Heart left ventricle (tissue), 16 donors: ENCODE data around the gene LEFTY2. TPM values are rescaled to one million over a fixed set of nuclear protein-coding genes. Genes with fewer than 3 reads are reported as not detected.

Source experiments
- ATAC-seq, 4 donors: fragments of 200-7000 bp; cut with Tn5 transposase; one replicate each; pipeline ENCODE4 v1.9.1; 2020 to 2022; ENCODE audit warnings: moderate library complexity in 4 of 4, mild to moderate bottlenecking in 3 of 4, moderate number of reproducible peaks in 1 of 4
- DNase-seq, 5 donors: peaks; one replicate each; pipeline ENCODE4 v3.0.0-alpha.2; 2020
- H3K27ac ChIP-seq, 12 donors: fragments of 200-600 bp; sonication (generic) in 4 of 12; one replicate each; pipeline versions ENCODE4 v1.5.0 to v1.8.0; 2016 to 2022; ENCODE audit warnings: mild to moderate bottlenecking in 2 of 12
- H3K27me3 ChIP-seq, 9 donors: fragments of 200-600 bp; sonication (generic) in 2 of 9; one replicate each; pipeline versions ENCODE4 v1.5.1 to v1.8.0; 2016 to 2022; ENCODE audit warnings: mild to moderate bottlenecking in 3 of 9
- H3K36me3 ChIP-seq, 9 donors: fragments of 200-600 bp; sonication (generic) in 2 of 9; one replicate each; pipeline versions ENCODE4 v1.5.0 to v1.8.0; 2018 to 2022; ENCODE audit warnings: mild to moderate bottlenecking in 2 of 9
- H3K4me1 ChIP-seq, 12 donors: fragments of 200-600 bp; sonication (generic) in 4 of 12; one replicate each; pipeline versions ENCODE4 v1.5.0 to v1.8.0; 2016 to 2022; ENCODE audit warnings: mild to moderate bottlenecking in 3 of 12
- H3K4me3 ChIP-seq, 12 donors: fragments of 200-600 bp; sonication (generic) in 4 of 12; one replicate each; pipeline versions ENCODE4 v1.5.0 to v1.8.0; 2017 to 2022; ENCODE audit warnings: mild to moderate bottlenecking in 9 of 12, moderate library complexity in 4 of 12
- H3K9me3 ChIP-seq, 12 donors: fragments of 200-600 bp; sonication (generic) in 4 of 12; one replicate each; pipeline versions ENCODE4 v1.5.0 to v1.8.0; 2016 to 2022; ENCODE audit warnings: mild to moderate bottlenecking in 1 of 12
- POLR2A ChIP-seq, 2 donors: fragments of 450-650 bp; IDR thresholded peaks; one replicate each; pipeline ENCODE4 v1.6.1; 2017; ENCODE audit warnings: antibody characterized with exemption in 2 of 2, mild to moderate bottlenecking in 2 of 2, moderate library complexity in 2 of 2
- WGBS, 4 donors: extraction: QIAGEN DNeasy Blood & Tissue Kit in 2 of 4; methylation state at CpG; one replicate each; pipeline versions ENCODE4 v1.1.5 to v1.1.7; 2013 to 2018; 5-methylcytosine and 5-hydroxymethylcytosine counted together
- intact Hi-C, 10 donors: fragments of 100-400 bp; cut with DNase I; formaldehyde crosslinking; loops; one replicate each; pipeline versions ENCODE4 v1.11.1 to v1.14.2; 2022
- polyA plus RNA-seq, 2 donors: library from polyadenylated mRNA; stranded (reverse); fragments of 200-250 nt; gene quantifications; one replicate each; pipeline ENCODE4 v1.2.3, GENCODE V29; 2013
- total RNA-seq, 9 donors: library from RNA; depleted of rRNA in 2 of 9; stranded (reverse); fragments of >200 nt in 2 of 9; fragmentation: NEBNext Ultra II Directional in 3 of 9; extraction: Animal tissue kit (Norgen Biotek cat#: 25700) in 3 of 9; gene quantifications; one replicate each; pipeline versions ENCODE4 v1.1.0 to v1.2.4, GENCODE V29; 2016 to 2023
- TF ChIP-seq, protein P1 (sequence below), 12 donors: fragments of 200-600 bp; sonication (generic) in 4 of 12; IDR thresholded peaks; one replicate each; pipeline versions ENCODE4 v1.5.0 to v1.8.0; 2018 to 2022; ENCODE audit warnings: antibody characterized with exemption in 12 of 12, mild to moderate bottlenecking in 5 of 12
- donor health status: ischemic (EF 13 %, LVEDD 7.1; RV severe dilation, severe dysfunction).
- donor health status: healthy with polysubstance abuse.
- donor health status: DM: no; HTN: yes; CAD: no.
- donor health status: DM: no; HTN: no; CAD: no.
- donor health status: ischemic (EF 25% LVEDD 6.9; RV normal size, moderate dysfunction).
- donor health status: ischemic (EF 25% LVEDD 5.7; RV mildly dilated, moderate dysfunction).
- donor health status: healthy.
- donor health status: DM: yes; HTN: yes; CAD: no.
- donor health status: ischemic (EF 35%, LVEDD 5.7; RV mildly dilated, moderate dysfunction).
- donor health status: nonischemic (EF 11% LVEDD 7.7; RV severe dilation, severe dysfunction).
- donor health status: DM: yes; HTN: yes; CAD: no.
- donor health status: PGD.
- donor health status: ischemic (EF 29% LVEDD 5.4; RV normal size, mild dysfunction).
- donor health status: nonischemic (EF 23%, LVEDD 6.1; RV moderate dilation, normal function).

The LEFTY2 gene
- total and polyA plus RNA-seq, 11 donors, result 0.11 to 1.8 (median 0.29) TPM; not detected in 1

DNA sequence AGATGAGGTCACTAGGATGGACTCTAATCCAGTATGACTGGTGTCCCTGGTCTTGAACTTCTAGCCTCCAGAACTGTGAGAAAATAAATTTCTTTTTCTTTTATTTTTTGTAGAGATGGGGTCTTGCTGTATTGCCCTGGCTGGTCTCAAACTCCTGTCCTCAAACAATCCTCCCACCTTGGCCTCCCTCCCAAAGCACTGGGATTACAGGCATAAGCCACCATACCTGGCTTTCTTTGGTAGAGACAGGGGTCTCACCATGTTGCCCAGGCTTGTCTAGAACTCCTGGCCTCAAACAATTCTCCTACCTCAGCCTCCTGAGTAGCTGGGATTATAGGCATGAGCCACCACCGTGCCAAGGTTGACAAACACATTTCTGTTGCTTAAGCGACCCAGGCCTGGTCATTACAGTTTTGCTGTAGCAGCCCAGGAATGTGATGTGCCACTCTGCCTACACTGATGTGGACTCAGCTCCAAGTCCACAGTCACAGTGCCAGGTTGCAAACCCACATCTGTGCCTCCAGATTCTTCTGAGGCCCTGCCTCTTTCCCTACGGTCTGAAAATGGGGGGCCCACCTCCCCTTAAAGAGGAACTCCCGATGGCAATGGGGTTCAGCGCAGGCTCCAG is 32.9 kb downstream of the LEFTY2 start:
- ATAC-seq, result no peak
- H3K9me3 ChIP-seq, result no peaks in the 10 kb centered on the region
- no peak for DNase-seq
- no peak overlapping the region for H3K27ac ChIP-seq
- peaks cover 0 to 10% (median 5%) of the 10 kb centered on the region in 12 donors for H3K4me1 ChIP-seq
- no peak for TF ChIP-seq POLR2A (IDR thresholded peaks at IDR 0.05)
- TF ChIP-seq, protein P1, sequence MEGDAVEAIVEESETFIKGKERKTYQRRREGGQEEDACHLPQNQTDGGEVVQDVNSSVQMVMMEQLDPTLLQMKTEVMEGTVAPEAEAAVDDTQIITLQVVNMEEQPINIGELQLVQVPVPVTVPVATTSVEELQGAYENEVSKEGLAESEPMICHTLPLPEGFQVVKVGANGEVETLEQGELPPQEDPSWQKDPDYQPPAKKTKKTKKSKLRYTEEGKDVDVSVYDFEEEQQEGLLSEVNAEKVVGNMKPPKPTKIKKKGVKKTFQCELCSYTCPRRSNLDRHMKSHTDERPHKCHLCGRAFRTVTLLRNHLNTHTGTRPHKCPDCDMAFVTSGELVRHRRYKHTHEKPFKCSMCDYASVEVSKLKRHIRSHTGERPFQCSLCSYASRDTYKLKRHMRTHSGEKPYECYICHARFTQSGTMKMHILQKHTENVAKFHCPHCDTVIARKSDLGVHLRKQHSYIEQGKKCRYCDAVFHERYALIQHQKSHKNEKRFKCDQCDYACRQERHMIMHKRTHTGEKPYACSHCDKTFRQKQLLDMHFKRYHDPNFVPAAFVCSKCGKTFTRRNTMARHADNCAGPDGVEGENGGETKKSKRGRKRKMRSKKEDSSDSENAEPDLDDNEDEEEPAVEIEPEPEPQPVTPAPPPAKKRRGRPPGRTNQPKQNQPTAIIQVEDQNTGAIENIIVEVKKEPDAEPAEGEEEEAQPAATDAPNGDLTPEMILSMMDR (IDR thresholded peaks at IDR 0.05), result no peak
- no peak overlapping the region for H3K4me3 ChIP-seq
- intact Hi-C loops, result loop anchor here in 1 of 10 donors (2.0 kb wide), 1 partner anchor 67 kb away; no protein-coding TSS in a partner anchor
- peaks cover 0 to 5% (median 0%) of the 10 kb centered on the region in 9 donors for H3K36me3 ChIP-seq
- no peaks in the 10 kb centered on the region for H3K27me3 ChIP-seq
- WGBS, 4 donors, result 90 to 94% (median 91%) methylated on average over 4 to 5 of the region's 5 CpGs

DNA sequence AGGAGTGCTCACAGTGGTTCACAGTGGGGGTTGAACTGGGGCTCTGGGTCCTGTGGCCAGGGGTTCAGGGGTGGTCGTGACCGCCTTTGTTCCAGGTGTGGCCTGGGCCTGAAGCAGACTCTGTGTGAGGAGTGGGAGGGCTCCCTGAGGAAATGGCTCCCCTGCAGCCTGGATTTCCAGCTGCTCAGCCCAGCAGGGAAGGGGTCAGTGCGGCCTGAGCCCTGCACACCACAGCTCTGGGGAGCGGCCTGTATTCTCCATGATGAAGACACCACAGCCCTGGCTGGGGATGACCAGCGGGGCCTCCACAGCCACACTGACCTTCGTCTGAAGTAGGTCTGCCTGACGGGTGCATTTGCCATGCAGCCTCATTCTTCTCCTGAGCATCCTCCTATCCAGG is 33.7 kb downstream of the LEFTY2 start:
- Histone ChIP-seq H3K27ac (no peak overlapping the region), H3K27me3 (no peaks in the 10 kb centered on the region), H3K4me1 (peaks cover 0 to 10% (median 5%) of the 10 kb centered on the region in 12 donors), H3K36me3 (no peaks in the 10 kb centered on the region), H3K9me3 (no peaks in the 10 kb centered on the region), H3K4me3 (no peak overlapping the region)
- DNase-seq (no peak), ATAC-seq (no peak)
- TF ChIP-seq POLR2A (IDR thresholded peaks at IDR 0.05), result no peak
- TF ChIP-seq, protein P1 (IDR thresholded peaks at IDR 0.05), result no peak
- WGBS, 4 donors, result 91 to 99% (median 95%) methylated on average over 6 to 7 of the region's 7 CpGs
- intact Hi-C loops, result no loop called here

DNA sequence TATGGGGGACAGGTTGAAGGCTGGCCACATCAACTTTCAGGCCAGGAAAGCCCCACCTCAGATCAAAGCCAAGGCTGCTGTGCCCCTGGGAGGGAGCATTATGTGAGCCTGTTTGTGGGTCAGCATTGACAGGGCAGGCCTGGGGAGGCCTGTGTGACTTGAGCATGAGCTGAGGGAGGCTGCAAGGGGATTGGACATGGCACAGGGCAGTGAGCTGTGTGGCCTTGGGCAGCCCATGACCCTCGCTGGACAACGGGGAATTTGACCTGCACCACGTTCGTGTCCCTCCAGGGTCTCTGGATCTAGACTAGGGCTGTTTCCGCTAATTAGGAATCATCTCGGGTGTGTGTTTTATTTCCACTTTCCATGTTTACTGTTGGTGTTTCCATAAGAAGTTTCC is 34.6 kb downstream of the LEFTY2 start:
- peaks cover 0 to 8% (median 5%) of the 10 kb centered on the region in 12 donors for H3K4me1 ChIP-seq
- WGBS, 4 donors, result 89 to 98% (median 96%) methylated on average over 6 of the region's 6 CpGs
- H3K36me3 ChIP-seq, result no peaks in the 10 kb centered on the region
- H3K9me3 ChIP-seq, result no peaks in the 10 kb centered on the region
- no peak overlapping the region for H3K27ac ChIP-seq
- intact Hi-C loops, result no loop called here
- DNase-seq, result no peak
- no peak for ATAC-seq
- no peaks in the 10 kb centered on the region for H3K27me3 ChIP-seq
- no peak overlapping the region for H3K4me3 ChIP-seq
- TF ChIP-seq, protein P1 (IDR thresholded peaks at IDR 0.05), result no peak
- no peak for TF ChIP-seq POLR2A (IDR thresholded peaks at IDR 0.05)

DNA sequence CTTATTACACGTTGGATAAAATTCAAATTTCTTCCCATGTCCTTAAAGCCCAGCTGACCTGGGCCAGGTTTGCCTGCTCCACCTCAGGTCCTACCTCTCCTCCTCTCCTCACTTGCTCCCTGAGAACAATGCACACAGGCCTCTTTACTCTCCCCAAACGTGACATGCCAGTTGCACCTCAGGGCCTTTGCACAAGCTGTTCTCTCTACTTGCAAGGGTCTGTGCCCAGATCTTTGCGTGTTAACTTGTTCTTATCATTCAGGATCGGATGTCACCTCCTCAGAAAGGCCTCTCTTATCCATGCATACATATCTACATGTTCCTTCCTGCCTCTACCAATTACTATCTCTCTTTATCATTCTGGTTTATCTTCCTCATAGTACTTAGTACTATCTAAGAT is 37.4 kb downstream of the LEFTY2 start:
- intact Hi-C loops, result no loop called here
- WGBS, 4 donors, result 84 to 89% (median 85%) methylated on average over 4 of the region's 4 CpGs

More for the DNA sequence above, 37.4 kb downstream of the LEFTY2 start:
- Histone ChIP-seq H3K27ac (no peak overlapping the region), H3K36me3 (no peaks in the 10 kb centered on the region), H3K9me3 (no peaks in the 10 kb centered on the region), H3K27me3 (no peaks in the 10 kb centered on the region), H3K4me1 (no peaks in the 10 kb centered on the region), H3K4me3 (no peak overlapping the region)
- peak in 1 of 5 donors; percentile 4 for DNase-seq
- TF ChIP-seq, protein P1 (IDR thresholded peaks at IDR 0.05), result no peak
- no peak for TF ChIP-seq POLR2A (IDR thresholded peaks at IDR 0.05)
- no peak for ATAC-seq
